Mesodermal cell (in vitro differentiated cells): ENCODE data around the gene IL1RL2.

Experiments used
- H3K27ac ChIP-seq: 2 replicates; pipeline ENCODE4 v1.7.0; 2013; ENCODE audit warnings: mild to moderate bottlenecking, low read depth, low read length, moderate library complexity; ENCODE audit not compliant: severe bottlenecking
- H3K36me3 ChIP-seq: 2 replicates; pipeline ENCODE4 v1.7.1; 2013; ENCODE audit warnings: mild to moderate bottlenecking, low read length, moderate library complexity; ENCODE audit not compliant: control insufficient read depth, insufficient read depth
- H3K4me1 ChIP-seq: one replicate; pipeline ENCODE4 v1.7.1; 2013; ENCODE audit warnings: mild to moderate bottlenecking, low read length; ENCODE audit not compliant: insufficient read depth, control insufficient read depth, poor library complexity, severe bottlenecking
- H3K4me3 ChIP-seq: 2 replicates; pipeline ENCODE4 v1.7.0; 2013; ENCODE audit warnings: low read length, control low read depth, mild to moderate bottlenecking; ENCODE audit not compliant: insufficient read depth, poor library complexity, severe bottlenecking; ENCODE audit errors: extremely low read depth
- H3K9me3 ChIP-seq: 2 replicates; pipeline ENCODE4 v1.7.1; 2013; ENCODE audit warnings: mild to moderate bottlenecking, low read length, moderate library complexity; ENCODE audit not compliant: control insufficient read depth
- WGBS, 2 experiments: methylation state at CpG; one replicate each; pipeline ENCODE4 v1.1.5; 2013; ENCODE audit warnings: missing lambda C conversion rate in 2 of 2; ENCODE audit not compliant: insufficient coverage in 2 of 2; 5-methylcytosine and 5-hydroxymethylcytosine counted together

Gene IL1RL2

GRCh38 chr2:102144128-102144527, 42.7 kb upstream of the IL1RL2 start:
- H3K9me3 ChIP-seq: peaks cover 24% of the 10 kb centered on the region
- no peak overlapping the region for H3K27ac ChIP-seq
- no peak overlapping the region for H3K4me3 ChIP-seq
- WGBS, 2 experiments: 100% methylated on average over 1 to 4 of the region's 4 CpGs
- peaks cover 5% of the 10 kb centered on the region for H3K4me1 ChIP-seq
- H3K36me3 ChIP-seq: peaks cover 7% of the 10 kb centered on the region

GRCh38 chr2:102145107-102145506, 41.7 kb upstream of the IL1RL2 start:
- Histone ChIP-seq H3K36me3 (peaks cover 7% of the 10 kb centered on the region), H3K9me3 (peaks cover 24% of the 10 kb centered on the region), H3K27ac (no peak overlapping the region), H3K4me3 (no peak overlapping the region), H3K4me1 (peaks cover 5% of the 10 kb centered on the region)
- 92 to 95% methylated on average over 3 to 4 of the region's 4 CpGs for WGBS, 2 experiments

GRCh38 chr2:102145934-102146333, 40.9 kb upstream of the IL1RL2 start:
- Histone ChIP-seq H3K27ac (no peak overlapping the region), H3K9me3 (peaks cover 24% of the 10 kb centered on the region), H3K4me3 (no peak overlapping the region), H3K4me1 (peaks cover 5% of the 10 kb centered on the region), H3K36me3 (peaks cover 7% of the 10 kb centered on the region)
- 90 to 94% methylated on average over 3 to 4 of the region's 4 CpGs for WGBS, 2 experiments

GRCh38 chr2:102147935-102148334, 38.9 kb upstream of the IL1RL2 start:
- Histone ChIP-seq H3K4me1 (no peaks in the 10 kb centered on the region), H3K9me3 (peaks cover 24% of the 10 kb centered on the region), H3K27ac (no peak overlapping the region), H3K36me3 (peaks cover 7% of the 10 kb centered on the region), H3K4me3 (no peak overlapping the region)
- WGBS, 2 experiments: 93% methylated on average over 2 of the region's 3 CpGs; no CpG with 5 or more reads in 1 of the 2 experiments

GRCh38 chr2:102149243-102149642, 37.6 kb upstream of the IL1RL2 start:
- Histone ChIP-seq H3K4me1 (no peaks in the 10 kb centered on the region), H3K36me3 (peaks cover 7% of the 10 kb centered on the region), H3K9me3 (peaks cover 24% of the 10 kb centered on the region), H3K27ac (no peak overlapping the region), H3K4me3 (no peak overlapping the region)
- WGBS, 2 experiments: 100% methylated on average over 1 of the region's 2 CpGs; no CpG with 5 or more reads in 1 of the 2 experiments

- H3K4me1 ChIP-seq: no peaks in the 10 kb centered on the region
- peaks cover 5% of the 10 kb centered on the region for H3K36me3 ChIP-seq
- peaks cover 20% of the 10 kb centered on the region for H3K9me3 ChIP-seq
- H3K27ac ChIP-seq: no peak overlapping the region
- WGBS, 2 experiments: 82 to 87% methylated on average over 7 to 8 of the region's 9 CpGs
- H3K4me3 ChIP-seq: no peak overlapping the region
These were observed 37.0 kb upstream of the IL1RL2 start for GRCh38 chr2:102149644-102150455.

GRCh38 chr2:102154364-102154763, 32.5 kb upstream of the IL1RL2 start:
- 96% methylated on average over 6 of the region's 6 CpGs for WGBS, 2 experiments
- Histone ChIP-seq H3K9me3 (no peaks in the 10 kb centered on the region), H3K27ac (no peak overlapping the region), H3K4me3 (no peak overlapping the region), H3K4me1 (peaks cover 4% of the 10 kb centered on the region), H3K36me3 (peaks cover 5% of the 10 kb centered on the region)

- Histone ChIP-seq H3K4me3 (no peak overlapping the region), H3K36me3 (peaks cover 5% of the 10 kb centered on the region), H3K9me3 (no peaks in the 10 kb centered on the region), H3K27ac (no peak overlapping the region), H3K4me1 (peaks cover 9% of the 10 kb centered on the region)
- 81 to 95% methylated on average over 4 to 7 of the region's 7 CpGs for WGBS, 2 experiments
These were observed 31.7 kb upstream of the IL1RL2 start for GRCh38 chr2:102154946-102155702.

GRCh38 chr2:102155703-102156515, 30.9 kb upstream of the IL1RL2 start:
- 83 to 100% methylated on average over 2 of the region's 6 CpGs for WGBS, 2 experiments
- no peak overlapping the region for H3K27ac ChIP-seq
- H3K9me3 ChIP-seq: no peaks in the 10 kb centered on the region
- H3K36me3 ChIP-seq: peaks cover 5% of the 10 kb centered on the region
- H3K4me3 ChIP-seq: no peak overlapping the region
- H3K4me1 ChIP-seq: peaks cover 9% of the 10 kb centered on the region

- H3K4me3 ChIP-seq: no peak overlapping the region
- no peak overlapping the region for H3K27ac ChIP-seq
- no peaks in the 10 kb centered on the region for H3K9me3 ChIP-seq
- H3K4me1 ChIP-seq: peaks cover 9% of the 10 kb centered on the region
- H3K36me3 ChIP-seq: peaks cover 5% of the 10 kb centered on the region
These were observed 28.6 kb upstream of the IL1RL2 start for GRCh38 chr2:102158011-102158755.
